ENCODE data around the gene USP17L27. TPM values are rescaled to one million over a fixed set of nuclear protein-coding genes. Genes with fewer than 3 reads are reported as not detected.
"Not testable (repeated sequence)": the region's sequence is repeated elsewhere in the genome, so short reads cannot be mapped to it uniquely, and the experiment has no call there.

Gene USP17L27, protein sequence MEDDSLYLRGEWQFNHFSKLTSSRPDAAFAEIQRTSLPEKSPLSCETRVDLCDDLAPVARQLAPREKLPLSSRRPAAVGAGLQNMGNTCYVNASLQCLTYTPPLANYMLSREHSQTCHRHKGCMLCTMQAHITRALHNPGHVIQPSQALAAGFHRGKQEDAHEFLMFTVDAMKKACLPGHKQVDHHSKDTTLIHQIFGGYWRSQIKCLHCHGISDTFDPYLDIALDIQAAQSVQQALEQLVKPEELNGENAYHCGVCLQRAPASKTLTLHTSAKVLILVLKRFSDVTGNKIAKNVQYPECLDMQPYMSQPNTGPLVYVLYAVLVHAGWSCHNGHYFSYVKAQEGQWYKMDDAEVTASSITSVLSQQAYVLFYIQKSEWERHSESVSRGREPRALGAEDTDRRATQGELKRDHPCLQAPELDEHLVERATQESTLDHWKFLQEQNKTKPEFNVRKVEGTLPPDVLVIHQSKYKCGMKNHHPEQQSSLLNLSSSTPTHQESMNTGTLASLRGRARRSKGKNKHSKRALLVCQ
- total RNA-seq (ENCODE audit: low replicate concordance) = not detected in 2 replicates

DNA sequence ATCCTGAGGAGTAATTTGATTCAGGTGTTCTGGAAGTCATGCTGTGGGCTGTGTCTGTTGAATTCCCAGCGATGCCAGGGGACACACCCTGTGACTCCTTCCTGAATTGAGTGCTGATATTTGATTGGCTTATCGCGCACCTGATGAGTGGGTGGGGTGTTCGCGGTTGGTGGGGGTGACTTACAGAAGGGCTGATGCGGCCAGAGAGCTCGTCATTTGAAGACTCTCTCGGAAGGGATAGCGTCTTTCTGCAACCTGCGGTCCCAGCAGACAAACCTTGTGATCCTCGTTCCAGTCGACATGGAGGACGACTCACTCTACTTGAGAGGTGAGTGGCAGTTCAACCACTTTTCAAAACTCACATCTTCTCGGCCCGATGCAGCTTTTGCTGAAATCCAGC is at the start of gene USP17L27:
Gene USP17L27 (plus strand): TSS at position 301 of the 400 bp plus-strand sequence. CDS start 0 bp downstream, at position 301.
- not testable (repeated sequence) for DNase-seq (ENCODE audit: low read depth); H3K4me3 ChIP-seq (ENCODE audit: low read depth, low read length)

DNA sequence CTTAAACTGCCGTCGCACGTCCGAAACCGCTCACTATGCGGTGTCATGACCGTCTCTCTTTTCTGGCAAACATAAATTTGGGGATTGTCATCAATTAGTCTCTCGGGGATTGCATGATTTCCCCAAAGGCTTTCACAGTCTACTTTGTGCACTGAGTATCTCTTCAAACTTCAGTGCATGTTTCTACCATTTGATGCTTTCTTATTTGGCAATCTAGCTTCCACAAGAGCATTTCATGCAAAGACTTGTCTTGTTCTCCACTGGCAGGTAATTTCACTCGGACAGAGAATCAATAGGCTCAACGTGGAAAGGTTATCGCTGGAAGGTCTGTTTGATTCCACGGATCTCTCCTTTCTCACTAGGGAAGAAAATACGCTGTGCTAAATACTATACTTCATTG is 19.8 kb upstream of the USP17L27 start:
- not testable (repeated sequence) for H3K4me3 ChIP-seq (ENCODE audit: low read depth, low read length); DNase-seq (ENCODE audit: low read depth)

DNA sequence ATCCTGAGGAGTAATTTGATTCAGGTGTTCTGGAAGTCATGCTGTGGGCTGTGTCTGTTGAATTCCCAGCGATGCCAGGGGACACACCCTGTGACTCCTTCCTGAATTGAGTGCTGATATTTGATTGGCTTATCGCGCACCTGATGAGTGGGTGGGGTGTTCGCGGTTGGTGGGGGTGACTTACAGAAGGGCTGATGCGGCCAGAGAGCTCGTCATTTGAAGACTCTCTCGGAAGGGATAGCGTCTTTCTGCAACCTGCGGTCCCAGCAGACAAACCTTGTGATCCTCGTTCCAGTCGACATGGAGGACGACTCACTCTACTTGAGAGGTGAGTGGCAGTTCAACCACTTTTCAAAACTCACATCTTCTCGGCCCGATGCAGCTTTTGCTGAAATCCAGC is 19.1 kb upstream of the USP17L27 start, which contains the start of gene USP17L24:
Gene USP17L24 (plus strand): TSS at position 301 of the 400 bp plus-strand sequence. CDS start 0 bp downstream, at position 301.
- not testable (repeated sequence) for H3K4me3 ChIP-seq (ENCODE audit: low read depth, low read length); DNase-seq (ENCODE audit: low read depth)

DNA sequence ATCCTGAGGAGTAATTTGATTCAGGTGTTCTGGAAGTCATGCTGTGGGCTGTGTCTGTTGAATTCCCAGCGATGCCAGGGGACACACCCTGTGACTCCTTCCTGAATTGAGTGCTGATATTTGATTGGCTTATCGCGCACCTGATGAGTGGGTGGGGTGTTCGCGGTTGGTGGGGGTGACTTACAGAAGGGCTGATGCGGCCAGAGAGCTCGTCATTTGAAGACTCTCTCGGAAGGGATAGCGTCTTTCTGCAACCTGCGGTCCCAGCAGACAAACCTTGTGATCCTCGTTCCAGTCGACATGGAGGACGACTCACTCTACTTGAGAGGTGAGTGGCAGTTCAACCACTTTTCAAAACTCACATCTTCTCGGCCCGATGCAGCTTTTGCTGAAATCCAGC is 14.3 kb upstream of the USP17L27 start, which contains the start of gene USP17L25:
Gene USP17L25 (plus strand): TSS at position 301 of the 400 bp plus-strand sequence. CDS start 0 bp downstream, at position 301.
- not testable (repeated sequence) for H3K4me3 ChIP-seq (ENCODE audit: low read depth, low read length); DNase-seq (ENCODE audit: low read depth)

DNA sequence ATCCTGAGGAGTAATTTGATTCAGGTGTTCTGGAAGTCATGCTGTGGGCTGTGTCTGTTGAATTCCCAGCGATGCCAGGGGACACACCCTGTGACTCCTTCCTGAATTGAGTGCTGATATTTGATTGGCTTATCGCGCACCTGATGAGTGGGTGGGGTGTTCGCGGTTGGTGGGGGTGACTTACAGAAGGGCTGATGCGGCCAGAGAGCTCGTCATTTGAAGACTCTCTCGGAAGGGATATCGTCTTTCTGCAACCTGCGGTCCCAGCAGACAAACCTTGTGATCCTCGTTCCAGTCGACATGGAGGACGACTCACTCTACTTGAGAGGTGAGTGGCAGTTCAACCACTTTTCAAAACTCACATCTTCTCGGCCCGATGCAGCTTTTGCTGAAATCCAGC is 9.6 kb upstream of the USP17L27 start, which contains the start of gene USP17L26:
Gene USP17L26 (plus strand): TSS at position 301 of the 400 bp plus-strand sequence. CDS start 0 bp downstream, at position 301.
- DNase-seq (ENCODE audit: low read depth); H3K4me3 ChIP-seq (ENCODE audit: low read depth, low read length): not testable (repeated sequence)

DNA sequence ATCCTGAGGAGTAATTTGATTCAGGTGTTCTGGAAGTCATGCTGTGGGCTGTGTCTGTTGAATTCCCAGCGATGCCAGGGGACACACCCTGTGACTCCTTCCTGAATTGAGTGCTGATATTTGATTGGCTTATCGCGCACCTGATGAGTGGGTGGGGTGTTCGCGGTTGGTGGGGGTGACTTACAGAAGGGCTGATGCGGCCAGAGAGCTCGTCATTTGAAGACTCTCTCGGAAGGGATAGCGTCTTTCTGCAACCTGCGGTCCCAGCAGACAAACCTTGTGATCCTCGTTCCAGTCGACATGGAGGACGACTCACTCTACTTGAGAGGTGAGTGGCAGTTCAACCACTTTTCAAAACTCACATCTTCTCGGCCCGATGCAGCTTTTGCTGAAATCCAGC is 4.8 kb upstream of the USP17L27 start, which contains the start of gene USP17L5:
Gene USP17L5 (plus strand): TSS at position 301 of the 400 bp plus-strand sequence. CDS start 0 bp downstream, at position 301.
- not testable (repeated sequence) for H3K4me3 ChIP-seq (ENCODE audit: low read depth, low read length); DNase-seq (ENCODE audit: low read depth)

DNA sequence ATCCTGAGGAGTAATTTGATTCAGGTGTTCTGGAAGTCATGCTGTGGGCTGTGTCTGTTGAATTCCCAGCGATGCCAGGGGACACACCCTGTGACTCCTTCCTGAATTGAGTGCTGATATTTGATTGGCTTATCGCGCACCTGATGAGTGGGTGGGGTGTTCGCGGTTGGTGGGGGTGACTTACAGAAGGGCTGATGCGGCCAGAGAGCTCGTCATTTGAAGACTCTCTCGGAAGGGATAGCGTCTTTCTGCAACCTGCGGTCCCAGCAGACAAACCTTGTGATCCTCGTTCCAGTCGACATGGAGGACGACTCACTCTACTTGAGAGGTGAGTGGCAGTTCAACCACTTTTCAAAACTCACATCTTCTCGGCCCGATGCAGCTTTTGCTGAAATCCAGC is 4.6 kb downstream of the USP17L27 start, which contains the start of gene USP17L28:
Gene USP17L28 (plus strand): TSS at position 301 of the 400 bp plus-strand sequence. CDS start 0 bp downstream, at position 301.
- H3K4me3 ChIP-seq (ENCODE audit: low read depth, low read length); DNase-seq (ENCODE audit: low read depth): not testable (repeated sequence)

DNA sequence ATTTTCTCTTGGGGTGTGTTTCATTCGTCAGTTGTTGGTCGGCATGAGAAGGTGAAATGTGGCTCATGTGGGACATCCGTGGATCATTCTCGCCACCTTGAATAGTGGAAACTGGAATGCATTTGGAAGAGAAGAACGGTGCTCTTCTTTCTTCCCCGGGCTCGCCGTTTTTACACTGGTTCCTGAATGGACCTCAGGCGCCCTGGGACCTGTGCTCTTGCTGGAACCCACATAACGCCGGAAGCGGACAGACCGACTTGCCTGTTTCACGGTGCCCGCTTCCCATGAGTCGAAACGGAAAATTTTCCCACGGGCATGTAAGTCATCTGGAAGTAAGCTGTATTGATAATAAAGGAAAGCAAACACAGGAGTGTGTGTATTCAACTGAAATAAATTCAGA is 6.9 kb downstream of the USP17L27 start:
- not testable (repeated sequence) for DNase-seq (ENCODE audit: low read depth); H3K4me3 ChIP-seq (ENCODE audit: low read depth, low read length)

DNA sequence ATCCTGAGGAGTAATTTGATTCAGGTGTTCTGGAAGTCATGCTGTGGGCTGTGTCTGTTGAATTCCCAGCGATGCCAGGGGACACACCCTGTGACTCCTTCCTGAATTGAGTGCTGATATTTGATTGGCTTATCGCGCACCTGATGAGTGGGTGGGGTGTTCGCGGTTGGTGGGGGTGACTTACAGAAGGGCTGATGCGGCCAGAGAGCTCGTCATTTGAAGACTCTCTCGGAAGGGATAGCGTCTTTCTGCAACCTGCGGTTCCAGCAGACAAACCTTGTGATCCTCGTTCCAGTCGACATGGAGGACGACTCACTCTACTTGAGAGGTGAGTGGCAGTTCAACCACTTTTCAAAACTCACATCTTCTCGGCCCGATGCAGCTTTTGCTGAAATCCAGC is 9.4 kb downstream of the USP17L27 start, which contains the start of gene USP17L29:
Gene USP17L29 (plus strand): TSS at position 301 of the 400 bp plus-strand sequence. CDS start 0 bp downstream, at position 301.
- not testable (repeated sequence) for H3K4me3 ChIP-seq (ENCODE audit: low read depth, low read length); DNase-seq (ENCODE audit: low read depth)

DNA sequence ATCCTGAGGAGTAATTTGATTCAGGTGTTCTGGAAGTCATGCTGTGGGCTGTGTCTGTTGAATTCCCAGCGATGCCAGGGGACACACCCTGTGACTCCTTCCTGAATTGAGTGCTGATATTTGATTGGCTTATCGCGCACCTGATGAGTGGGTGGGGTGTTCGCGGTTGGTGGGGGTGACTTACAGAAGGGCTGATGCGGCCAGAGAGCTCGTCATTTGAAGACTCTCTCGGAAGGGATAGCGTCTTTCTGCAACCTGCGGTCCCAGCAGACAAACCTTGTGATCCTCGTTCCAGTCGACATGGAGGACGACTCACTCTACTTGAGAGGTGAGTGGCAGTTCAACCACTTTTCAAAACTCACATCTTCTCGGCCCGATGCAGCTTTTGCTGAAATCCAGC is 18.9 kb downstream of the USP17L27 start, which contains the start of gene USP17L30:
Gene USP17L30 (plus strand): TSS at position 301 of the 400 bp plus-strand sequence. CDS start 0 bp downstream, at position 301.
- H3K4me3 ChIP-seq (ENCODE audit: low read depth, low read length); DNase-seq (ENCODE audit: low read depth): not testable (repeated sequence)

DNA sequence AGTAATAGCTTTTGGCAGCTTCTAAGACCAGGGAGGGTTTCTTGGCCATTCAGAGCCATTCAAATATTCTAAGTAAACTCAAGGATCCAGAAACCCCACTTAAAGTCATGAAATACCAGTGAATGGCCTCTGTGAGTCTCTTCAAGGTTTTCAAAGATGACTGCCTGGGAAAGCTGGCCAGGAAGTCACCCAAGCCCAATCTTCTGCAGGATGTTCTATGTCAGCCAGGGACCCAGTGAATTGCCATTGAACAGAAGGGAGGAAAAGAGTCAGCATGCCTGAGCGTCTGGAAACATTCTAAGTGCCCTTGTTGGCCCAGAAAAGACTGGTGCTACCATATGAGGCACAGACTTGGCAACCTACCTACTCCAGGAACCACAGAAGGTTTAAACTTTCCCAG is 35.9 kb downstream of the USP17L27 start:
- not testable (repeated sequence) for DNase-seq (ENCODE audit: low read depth); H3K4me3 ChIP-seq (ENCODE audit: low read depth, low read length)

DNA sequence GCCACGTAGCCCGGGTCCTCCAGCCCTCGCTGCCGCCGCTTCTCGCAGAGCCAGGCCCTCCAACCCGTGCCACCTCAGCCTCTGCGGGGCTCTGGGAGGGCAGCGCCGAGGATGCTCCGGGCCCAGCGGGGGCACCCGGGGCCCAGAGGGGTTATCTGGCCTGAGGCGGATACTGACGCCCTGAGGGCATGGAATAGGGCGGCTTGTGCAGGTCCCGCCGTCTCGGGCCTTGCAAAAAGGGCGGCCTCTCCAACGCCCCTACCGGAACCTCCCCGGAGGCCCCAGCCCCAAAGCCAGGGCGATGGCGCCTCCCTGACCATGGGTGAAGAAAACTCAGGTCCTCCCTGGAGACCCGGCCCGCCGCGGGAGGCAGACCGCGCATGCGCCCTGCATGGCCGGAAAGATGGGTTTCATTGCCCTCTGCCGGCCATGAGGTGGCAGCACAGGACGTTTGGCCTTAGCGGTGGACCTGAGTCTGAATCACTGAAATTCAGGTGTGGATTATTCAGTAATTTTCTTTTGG is 37.1 kb downstream of the USP17L27 start:
- DNase-seq (ENCODE audit: low read depth); H3K4me3 ChIP-seq (ENCODE audit: low read depth, low read length): not testable (repeated sequence)

DNA sequence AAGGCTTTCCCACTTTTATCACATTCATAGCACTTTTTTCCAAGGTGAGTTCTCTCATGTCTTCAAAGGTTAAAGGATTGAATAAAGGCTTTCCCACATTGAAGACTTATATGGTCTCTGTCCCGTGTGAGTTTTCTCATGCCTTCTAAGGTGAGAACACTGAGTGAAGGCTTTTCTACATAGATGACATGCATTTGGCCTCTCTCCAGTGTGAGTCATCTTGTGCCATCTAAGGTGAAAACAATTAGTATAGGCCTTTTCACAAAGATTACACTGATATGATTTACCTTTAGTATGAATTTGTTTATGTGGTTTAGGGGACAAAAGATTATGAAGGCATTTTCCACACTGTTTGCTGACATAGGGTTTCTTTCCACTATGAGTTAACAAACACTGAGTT is 40.2 kb downstream of the USP17L27 start:
- no peak overlapping the region for H3K4me3 ChIP-seq (ENCODE audit: low read depth, low read length)
- DNase-seq (ENCODE audit: low read depth) = no peak
- TF ChIP-seq, protein P1, sequence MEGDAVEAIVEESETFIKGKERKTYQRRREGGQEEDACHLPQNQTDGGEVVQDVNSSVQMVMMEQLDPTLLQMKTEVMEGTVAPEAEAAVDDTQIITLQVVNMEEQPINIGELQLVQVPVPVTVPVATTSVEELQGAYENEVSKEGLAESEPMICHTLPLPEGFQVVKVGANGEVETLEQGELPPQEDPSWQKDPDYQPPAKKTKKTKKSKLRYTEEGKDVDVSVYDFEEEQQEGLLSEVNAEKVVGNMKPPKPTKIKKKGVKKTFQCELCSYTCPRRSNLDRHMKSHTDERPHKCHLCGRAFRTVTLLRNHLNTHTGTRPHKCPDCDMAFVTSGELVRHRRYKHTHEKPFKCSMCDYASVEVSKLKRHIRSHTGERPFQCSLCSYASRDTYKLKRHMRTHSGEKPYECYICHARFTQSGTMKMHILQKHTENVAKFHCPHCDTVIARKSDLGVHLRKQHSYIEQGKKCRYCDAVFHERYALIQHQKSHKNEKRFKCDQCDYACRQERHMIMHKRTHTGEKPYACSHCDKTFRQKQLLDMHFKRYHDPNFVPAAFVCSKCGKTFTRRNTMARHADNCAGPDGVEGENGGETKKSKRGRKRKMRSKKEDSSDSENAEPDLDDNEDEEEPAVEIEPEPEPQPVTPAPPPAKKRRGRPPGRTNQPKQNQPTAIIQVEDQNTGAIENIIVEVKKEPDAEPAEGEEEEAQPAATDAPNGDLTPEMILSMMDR (IDR thresholded peaks at IDR 0.05; ENCODE audit: insufficient read depth, low read length) = no peak

DNA sequence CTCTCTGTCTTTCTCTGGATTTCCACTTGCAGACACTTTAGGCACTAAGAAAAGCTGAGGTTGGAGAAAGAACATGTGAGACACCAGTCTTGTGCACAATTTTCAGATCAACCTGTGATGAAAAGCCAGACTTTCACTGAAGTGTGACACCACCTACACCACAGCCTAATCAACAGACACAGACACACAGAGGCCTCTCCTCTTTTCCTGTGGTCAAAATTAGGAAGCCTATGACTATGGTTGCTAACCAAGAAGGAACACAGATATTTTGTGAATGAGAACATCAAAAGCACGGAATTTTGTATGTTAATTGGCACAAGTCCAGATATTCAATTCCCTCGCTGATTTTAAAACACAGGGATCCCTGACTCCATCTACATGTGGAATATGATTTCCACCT is 45.1 kb downstream of the USP17L27 start:
- not testable (repeated sequence) for DNase-seq (ENCODE audit: low read depth); H3K4me3 ChIP-seq (ENCODE audit: low read depth, low read length)
